Left lobe of liver (tissue), 2 donors: Measurements from ENCODE around the gene ISLR. TPM values are rescaled to one million over a fixed set of nuclear protein-coding genes. Genes with fewer than 3 reads are reported as not detected.

ENCODE experiments used
- ATAC-seq: fragments of 200-7000 bp; cut with Tn5 transposase; one replicate; pipeline ENCODE4 v1.9.1; 2020; ENCODE audit warnings: mild to moderate bottlenecking, moderate library complexity
- DNase-seq: peaks from one replicate; pipeline ENCODE4 v3.0.0-alpha.2; 2020; ENCODE audit warnings: low spot score
- total RNA-seq: library from RNA; stranded (reverse); gene quantifications from one replicate; pipeline ENCODE4 v1.2.1, GENCODE V29; 2021
- donor health status: DM: no; HTN: no; CAD: no; lungs with moderate emphysema.
- donor health status: DM: no; HTN: yes; CAD: no.

The ISLR gene
- total RNA-seq, 1 donor from 2014 or later, result 2.3 TPM

DNA sequence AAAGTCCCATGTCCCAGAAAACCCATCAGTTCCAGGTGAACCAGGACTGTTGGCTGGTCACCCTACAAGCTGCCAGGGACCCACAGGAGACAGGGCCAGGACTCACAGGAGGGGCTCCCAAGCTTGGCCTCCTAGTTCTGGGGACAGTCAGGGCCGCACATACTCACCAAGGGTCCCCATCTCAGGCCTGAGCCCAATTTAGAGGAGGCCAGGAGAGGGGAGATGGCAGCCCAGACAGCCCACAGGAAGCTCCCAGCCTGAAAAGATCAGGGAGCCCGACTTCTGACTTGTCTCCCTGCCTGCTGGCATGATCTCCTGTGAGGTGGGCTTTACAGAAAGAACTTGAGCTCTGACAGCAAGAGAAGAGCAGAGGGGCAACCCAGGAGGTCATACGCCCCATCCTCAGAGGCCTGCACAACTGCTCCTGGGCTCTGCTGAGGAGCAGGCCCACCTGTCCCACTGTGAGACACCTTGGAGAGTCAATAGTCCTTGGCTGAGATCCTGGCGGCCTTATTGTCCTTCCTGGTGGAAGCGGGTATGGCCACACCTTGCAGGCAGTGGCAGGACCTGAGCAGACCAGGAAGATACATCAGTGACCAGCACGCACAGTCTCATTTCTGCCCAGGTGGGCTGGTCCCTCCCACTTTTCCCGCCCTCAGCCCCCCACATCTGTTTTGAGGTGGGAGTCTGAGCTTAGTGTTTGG, 2.5 kb upstream of the ISLR start:
- DNase-seq (peak; percentile 30), ATAC-seq (no peak)

DNA sequence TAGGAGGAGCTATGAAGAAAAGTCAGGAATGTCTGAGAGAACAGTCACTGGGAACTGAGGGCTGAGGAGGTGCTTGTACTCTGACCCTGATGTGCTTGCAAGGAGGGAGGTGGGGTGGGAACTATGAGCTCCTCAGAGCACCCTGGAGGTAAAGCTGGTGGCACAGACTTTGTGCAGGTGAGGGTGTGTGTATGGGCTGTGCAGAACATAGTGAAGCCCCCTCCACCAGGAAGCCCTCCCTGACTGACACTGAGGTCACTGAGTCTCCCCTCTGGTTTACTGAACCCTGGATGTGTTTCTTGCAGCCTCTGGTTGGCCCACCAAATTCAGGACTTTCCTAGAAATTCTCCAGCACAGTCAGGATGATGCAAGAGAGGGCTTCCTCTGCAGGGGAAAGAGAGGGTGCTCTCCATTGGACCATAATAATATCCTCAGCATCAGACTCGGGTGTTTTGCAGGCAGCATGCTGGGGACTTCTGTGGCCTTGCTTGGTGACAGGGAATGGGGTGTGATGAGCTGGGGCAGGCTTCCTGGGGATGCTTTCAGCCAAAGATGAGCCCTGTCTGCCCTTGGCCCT, 1.5 kb upstream of the ISLR start:
- DNase-seq, result no peak
- no peak for ATAC-seq

DNA sequence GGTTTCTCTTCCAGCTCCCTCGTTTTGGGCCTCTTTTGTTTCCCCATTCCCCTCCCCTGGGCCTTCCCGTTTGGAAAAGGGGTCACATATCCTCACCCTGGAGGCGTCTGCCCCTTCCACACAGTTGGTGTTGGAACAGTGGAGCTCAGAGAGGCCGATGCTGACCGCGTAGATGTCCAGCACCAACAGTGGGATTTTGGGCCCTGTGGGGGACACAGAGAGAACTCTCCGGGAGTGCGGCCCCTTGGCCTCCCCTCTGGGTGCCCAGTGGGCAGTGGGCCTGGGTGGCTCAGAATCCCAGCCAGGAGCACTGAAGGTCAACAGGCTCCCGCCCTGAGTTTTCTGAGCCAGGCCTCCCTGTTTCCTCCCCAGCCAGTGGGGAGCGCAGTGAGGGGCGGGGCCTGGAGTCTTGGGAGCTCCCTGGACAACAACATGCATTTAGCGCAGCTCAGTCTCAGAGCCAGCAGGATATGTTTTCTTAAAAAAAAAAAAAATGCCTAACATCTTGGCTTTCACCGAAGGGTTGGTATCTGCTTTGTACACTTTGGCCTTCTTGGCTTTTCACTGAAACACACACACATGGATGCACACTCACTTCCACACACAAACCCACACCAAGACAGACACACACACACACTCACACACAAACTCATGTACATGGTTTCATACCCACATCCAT, 670 bp upstream of the ISLR start:
- peak; percentile 43 for DNase-seq
- ATAC-seq, result peak; percentile 36

DNA sequence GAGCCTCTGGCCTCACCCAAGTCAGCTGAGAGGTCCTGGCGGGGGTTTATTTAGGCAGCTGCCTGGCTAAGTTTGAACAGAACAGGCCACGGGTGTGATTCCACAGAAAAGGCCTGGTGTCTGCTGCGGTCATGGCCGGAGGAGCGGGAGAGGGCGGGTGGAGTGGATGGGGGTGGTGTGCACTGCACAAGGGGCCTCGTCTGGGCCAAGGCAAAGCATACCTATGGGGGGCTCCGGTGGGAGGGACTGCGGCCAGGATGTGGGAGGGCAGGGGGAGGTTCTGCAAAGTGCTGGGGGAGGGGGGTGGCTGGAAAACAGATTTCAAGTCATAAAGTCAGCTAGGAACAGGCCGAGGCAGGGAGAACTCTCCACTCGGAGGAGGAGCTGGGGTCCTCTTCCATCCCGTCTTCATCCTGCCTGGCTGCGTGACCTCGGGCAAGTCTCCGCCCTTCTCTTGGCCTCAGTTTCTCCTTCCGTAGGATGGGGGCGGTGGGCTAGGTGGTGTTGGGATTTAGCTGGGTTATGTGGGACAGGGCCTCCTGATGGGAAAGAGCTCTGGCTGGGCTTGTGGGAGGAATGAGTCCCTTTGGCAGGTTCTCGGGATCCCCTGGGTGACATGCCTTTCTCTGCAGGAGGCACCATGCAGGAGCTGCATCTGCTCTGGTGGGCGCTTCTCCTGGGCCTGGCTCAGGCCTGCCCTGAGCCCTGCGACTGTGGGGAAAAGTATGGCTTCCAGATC, 878 bp downstream of the ISLR start:
- no peak for DNase-seq

DNA sequence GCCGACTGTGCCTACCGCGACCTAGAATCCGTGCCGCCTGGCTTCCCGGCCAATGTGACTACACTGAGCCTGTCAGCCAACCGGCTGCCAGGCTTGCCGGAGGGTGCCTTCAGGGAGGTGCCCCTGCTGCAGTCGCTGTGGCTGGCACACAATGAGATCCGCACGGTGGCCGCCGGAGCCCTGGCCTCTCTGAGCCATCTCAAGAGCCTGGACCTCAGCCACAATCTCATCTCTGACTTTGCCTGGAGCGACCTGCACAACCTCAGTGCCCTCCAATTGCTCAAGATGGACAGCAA, 1.4 kb downstream of the ISLR start:
- no peak for ATAC-seq
- DNase-seq, result no peak

More for the DNA sequence above, 878 bp downstream of the ISLR start:
- no peak for ATAC-seq

DNA sequence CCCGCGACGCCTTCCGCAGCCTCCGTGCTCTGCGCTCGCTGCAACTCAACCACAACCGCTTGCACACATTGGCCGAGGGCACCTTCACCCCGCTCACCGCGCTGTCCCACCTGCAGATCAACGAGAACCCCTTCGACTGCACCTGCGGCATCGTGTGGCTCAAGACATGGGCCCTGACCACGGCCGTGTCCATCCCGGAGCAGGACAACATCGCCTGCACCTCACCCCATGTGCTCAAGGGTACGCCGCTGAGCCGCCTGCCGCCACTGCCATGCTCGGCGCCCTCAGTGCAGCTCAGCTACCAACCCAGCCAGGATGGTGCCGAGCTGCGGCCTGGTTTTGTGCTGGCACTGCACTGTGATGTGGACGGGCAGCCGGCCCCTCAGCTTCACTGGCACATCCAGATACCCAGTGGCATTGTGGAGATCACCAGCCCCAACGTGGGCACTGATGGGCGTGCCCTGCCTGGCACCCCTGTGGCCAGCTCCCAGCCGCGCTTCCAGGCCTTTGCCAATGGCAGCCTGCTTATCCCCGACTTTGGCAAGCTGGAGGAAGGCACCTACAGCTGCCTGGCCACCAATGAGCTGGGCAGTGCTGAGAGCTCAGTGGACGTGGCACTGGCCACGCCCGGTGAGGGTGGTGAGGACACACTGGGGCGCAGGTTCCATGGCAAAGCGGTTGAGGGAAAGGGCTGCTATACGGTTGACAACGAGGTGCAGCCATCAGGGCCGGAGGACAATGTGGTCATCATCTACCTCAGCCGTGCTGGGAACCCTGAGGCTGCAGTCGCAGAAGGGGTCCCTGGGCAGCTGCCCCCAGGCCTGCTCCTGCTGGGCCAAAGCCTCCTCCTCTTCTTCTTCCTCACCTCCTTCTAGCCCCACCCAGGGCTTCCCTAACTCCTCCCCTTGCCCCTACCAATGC, 2.0 kb downstream of the ISLR start:
- DNase-seq, result no peak
- ATAC-seq, result no peak

DNA sequence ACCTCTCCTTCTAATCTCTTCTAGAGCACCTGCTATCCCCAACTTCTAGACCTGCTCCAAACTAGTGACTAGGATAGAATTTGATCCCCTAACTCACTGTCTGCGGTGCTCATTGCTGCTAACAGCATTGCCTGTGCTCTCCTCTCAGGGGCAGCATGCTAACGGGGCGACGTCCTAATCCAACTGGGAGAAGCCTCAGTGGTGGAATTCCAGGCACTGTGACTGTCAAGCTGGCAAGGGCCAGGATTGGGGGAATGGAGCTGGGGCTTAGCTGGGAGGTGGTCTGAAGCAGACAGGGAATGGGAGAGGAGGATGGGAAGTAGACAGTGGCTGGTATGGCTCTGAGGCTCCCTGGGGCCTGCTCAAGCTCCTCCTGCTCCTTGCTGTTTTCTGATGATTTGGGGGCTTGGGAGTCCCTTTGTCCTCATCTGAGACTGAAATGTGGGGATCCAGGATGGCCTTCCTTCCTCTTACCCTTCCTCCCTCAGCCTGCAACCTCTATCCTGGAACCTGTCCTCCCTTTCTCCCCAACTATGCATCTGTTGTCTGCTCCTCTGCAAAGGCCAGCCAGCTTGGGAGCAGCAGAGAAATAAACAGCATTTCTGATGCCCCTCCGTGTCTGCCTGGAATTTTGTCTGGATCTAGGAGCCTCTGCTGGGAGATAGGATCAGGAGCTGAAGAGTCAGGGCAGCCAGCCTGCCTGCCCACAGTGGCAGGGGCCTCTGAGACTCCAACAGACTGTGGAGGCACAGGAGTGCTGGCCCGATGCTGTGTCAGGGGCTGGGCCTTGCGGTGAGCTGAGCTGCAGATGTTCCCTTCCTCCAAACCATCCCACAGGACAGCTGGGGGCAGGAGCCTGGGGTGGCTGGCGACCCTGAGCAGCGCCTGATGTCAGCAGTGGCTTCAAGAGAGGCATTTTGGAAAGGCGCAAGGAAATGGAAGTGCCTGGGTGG, 3.0 kb downstream of the ISLR start:
- no peak for DNase-seq

DNA sequence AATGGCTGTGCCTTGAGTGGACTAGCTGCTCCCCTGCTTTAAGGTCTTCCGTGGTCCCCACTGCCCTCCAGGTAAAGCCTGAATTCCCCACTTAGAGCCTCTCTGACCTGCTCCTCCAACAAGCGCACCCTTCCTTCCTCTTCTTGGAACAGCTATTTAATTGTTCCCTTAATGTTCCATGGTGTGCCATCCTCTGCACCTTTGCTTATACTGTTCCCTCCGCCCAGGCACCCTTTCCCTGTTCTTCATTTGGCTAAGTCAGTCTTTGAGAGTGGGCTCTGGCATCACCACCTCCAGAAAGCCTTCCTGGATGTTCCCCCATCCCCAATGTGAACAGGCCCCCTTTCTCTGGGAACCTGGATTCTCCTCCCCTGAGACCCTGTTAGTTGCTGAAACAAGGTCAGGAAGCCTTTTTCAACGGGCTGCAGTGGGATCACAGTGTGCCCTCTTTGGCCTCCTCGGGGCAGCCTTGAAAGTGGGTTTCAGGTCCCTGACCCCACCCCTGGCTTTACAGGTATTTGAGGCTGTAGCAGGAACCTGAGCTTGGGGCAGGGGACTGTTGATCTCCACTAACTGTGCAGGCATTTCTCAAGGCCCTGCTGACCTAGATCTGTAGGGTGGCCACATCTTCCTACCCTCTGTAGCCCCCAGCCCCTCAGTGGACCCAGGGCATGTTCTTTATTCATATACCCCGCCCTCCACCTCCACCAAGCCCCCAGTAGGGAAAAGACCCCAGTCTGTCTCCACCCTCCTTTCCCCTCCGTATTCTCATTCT, 5.0 kb downstream of the ISLR start:
- no peak for DNase-seq

More for the DNA sequence above, 3.0 kb downstream of the ISLR start:
- ATAC-seq, result no peak

DNA sequence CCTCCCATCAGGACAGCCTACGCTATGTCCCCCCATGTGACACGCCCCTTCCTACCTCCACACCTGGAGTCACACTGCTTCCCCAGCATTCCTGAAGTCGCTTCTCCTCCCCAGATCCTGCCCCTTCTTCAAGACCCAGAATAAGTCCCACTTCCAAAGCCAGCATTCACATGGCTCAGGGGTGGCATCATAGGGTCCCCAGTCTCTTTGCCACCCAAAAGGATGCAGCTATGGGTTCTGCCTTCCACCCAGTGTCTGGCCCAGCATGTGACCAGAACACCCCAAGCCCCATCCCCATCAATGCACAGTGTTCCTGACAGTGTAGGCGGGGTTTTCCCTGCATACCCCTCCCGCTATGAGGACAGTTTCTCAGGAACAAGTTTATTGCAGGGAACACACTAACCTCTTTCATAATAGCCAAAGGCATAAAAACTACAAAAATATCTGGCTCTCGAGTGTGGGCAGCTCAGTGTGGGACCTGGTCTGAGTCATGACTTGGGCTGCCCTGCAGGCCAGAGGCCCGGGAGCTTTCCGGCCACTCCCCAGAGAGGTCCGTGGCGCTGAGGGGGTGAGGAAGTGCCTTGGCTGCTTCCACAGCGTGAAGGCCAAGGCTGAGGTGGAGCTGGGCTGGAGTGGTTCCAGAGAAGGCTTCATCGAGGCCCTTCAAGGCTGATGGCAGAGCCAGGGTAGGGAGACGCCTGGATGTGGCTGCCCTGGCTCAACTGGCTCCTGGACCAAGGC, 5.8 kb downstream of the ISLR start:
- peak; percentile 50 for ATAC-seq
- no peak for DNase-seq

More for the DNA sequence above, 5.0 kb downstream of the ISLR start:
- ATAC-seq, result no peak

DNA sequence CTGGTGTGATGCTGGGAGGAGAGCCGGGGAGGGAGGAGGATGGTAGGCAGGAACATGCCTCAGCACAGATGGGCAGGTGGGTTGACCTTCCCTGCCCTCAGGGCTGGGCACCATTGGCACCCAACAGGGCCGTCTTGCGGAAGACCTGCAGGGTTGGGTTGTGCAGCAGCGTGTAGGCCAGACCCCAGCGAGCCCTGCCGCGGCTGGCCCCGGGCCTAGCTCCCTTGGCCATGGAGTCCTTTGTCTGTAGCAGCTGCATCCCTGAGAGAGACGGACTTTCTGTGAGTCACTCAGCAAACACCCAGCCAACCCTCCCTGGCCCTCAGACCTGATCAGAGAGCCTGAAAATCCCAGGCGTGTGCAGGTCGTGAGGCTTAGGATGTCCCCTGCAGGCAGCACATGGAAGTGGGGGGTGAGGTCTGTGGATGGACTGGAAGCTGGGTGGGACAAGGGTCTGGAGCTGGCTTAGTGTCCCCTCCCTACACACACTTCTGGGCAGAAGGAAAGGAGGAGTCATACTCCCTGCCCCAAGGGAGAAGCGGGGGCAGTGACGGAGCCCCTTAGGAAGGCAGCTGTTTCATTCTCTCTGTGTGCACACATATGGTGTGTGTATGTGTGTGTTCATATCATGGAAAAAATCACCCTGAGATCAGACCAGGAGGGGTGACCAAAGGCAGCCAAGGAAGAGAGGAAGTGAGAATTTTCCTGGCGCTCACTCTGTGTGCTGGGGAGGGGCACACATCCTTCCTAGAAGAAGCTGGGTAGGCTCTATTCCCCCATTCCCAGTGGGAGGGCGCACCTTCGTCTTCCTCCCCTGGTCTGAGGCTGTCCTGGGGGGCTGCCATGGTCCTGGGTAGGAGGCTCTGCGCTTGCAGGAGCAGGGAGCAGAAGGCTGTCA, 6.7 kb downstream of the ISLR start:
- no peak for ATAC-seq
- no peak for DNase-seq

DNA sequence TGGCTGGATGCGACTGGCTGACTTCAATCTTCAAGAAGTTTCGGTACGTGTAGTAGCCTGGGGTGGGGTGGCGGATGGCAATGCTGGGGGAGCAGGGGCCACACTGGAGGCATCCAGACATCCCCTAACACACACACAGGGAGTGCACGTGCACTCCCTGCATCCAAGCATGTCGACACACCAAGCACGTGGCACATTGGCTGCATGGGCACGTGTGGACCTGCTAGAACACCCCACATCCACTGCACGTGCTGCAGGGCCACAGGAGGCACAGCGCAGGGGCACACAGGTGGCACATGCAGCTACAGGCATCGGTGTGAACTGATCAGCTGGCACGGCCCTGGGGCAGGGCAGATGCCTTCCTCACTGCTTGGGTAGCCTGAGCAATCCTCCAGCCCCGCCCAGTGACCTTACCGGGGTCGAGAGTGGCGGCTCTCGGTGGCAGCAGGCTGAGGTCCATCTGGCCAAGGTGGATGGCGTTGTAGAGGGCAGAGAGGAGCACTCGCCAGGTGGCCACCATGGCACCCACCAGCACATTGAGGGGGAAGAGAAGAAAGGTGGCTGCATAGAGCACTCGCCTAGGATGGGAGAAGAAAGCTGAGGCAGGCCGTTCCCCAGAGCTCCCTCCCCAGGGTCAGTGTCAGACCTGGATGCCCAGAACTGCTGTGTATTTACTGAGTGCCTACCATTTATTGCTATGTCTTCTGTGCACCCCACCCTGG, 7.5 kb downstream of the ISLR start:
- no peak for ATAC-seq
- DNase-seq, result no peak

DNA sequence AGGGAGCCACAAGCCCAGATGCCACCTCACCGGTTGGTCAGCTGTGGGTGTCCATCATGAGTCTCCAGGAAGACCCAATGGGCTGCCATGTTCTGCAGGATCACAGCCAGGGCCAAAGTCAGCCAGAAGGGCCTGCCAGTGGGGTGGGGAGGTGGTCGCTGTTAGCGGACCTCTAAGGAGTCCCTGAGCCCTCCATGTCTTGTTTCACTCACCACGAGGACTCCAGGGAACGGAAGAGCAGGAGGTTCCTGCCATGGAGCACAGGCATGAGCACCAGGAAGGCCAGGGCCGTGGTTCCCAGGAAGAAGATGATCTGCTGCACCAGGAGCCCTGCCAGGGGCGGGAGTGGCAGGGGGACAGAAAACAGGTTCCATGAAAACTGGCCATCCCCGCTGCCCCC, 8.6 kb downstream of the ISLR start:
- DNase-seq, result no peak
- no peak for ATAC-seq

DNA sequence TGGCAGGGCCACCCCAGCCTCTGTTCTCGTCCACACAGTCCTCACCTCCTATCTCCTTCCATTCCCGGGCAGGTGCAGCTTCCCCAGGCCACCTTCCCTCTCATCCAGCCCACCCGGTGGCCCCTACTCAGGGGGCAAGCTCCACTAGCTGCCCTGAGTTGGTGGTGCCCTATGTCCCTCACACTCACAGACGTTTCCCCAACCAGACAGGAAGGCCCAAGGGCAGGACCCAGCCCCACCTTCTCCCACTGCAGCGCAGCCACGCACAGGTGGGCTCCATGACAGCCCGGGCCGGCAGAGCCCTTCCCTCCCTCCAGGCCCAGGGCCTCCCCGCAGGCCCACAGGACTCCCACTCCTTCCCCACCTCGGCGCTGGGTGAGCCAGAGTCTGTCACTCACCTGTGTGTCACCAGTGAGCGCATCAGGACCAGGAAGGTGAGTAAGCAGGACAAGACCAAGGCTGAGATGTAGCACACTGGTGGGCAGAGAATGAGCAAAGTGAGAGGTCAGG, 11.1 kb downstream of the ISLR start:
- ATAC-seq, result no peak
- no peak for DNase-seq

DNA sequence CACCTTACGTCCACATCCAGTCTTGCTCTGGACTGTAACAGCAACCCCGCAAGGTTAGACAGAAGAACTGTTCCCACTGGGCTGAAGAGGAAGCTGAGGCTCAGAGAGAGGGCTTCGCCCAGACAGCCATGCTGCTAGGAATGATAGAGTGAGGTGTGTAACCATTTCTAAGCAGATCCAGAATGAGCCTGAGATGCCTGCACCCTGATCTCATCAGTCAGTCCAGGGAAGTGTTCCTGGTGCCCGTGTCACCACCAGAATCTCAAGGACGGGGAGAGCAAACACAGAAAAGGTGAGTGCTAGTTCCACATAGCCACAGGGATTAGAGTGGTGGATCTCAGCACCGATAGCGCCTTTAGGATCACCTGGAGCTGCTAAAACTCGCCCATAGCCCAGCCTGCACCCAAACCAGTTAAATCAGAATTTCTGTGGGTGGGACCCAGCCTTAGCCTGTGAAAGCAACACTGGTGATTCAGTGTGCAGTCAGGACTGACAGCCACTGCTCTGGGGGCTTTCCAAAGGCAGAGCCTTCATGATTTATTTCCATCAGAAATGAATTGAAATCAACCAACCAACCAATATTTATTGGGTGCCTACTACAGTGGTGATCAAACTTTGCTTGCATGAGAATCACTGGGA, 12.3 kb downstream of the ISLR start:
- ATAC-seq, result no peak
- DNase-seq, result no peak

DNA sequence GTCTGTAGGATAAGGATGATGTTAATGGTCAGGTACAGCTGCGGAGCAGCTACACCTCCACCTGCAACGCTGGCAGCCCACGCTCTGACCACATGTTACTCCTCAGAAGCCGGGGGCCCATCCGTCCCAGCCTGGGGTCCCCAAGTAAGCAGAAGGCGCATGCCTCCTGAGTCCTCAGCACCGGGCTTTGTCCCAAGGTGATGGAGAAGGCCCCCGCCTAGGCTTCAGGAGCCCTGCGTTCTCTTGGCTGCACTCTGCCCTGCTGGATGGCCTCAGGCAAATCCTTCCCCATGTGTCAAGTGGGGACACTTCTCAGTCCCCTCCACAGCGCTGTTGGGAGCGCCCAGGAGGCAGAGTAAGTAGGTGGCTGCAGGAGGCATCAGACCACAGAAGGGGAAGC, 14.7 kb downstream of the ISLR start:
- no peak for DNase-seq
- no peak for ATAC-seq

DNA sequence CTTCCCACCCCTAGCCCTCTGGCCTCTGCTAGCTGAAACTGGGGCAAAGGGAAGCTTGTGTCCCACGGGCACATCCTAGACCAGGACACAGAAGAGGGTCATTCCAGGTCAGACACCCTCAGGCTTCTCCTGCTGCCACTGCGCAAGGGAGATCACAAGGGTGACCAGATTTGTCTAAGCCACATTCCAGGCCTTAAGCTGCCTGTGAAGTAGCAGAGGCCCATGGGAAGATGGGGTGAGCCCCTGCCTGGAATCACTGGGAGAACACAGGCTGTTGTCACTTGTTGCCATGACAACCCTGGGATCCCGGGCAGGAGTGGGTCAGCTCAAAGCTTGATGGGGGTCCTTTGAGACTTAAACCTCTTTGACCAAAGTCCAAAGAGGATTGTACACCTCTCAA, 18.3 kb downstream of the ISLR start:
- DNase-seq, result no peak
- no peak for ATAC-seq
